SK-MEL-5 (cell line): ENCODE data around the gene MANEA. TPM values are rescaled to one million over a fixed set of nuclear protein-coding genes. Genes with fewer than 3 reads are reported as not detected.
"Not testable (repeated sequence)": the region's sequence is repeated elsewhere in the genome, so short reads cannot be mapped to it uniquely, and the experiment has no call there.

Experiments
- DNase-seq: peaks from one replicate; pipeline ENCODE4 v3.0.0-alpha.2; 2016; ENCODE audit warnings: low read depth, low spot score
- in situ Hi-C: cut with HindIII; loops from 2 replicates; pipeline ENCODE4 v1.10.0; 2016; ENCODE audit warnings: low sequenced_read_pairs, high pct_unique_total_duplicates, low pct_unique_long_range_greater_than_20kb
- polyA plus RNA-seq, 2 experiments: library from polyadenylated mRNA; depleted of rRNA; stranded (reverse); fragments of >200 nt; gene quantifications; 2 replicates each; pipeline ENCODE4 v1.2.3, GENCODE V29; 2015
- total RNA-seq: library from RNA; depleted of rRNA; stranded (reverse); fragments of >200 nt; shearing (Covaris generic); gene quantifications from 2 replicates; pipeline ENCODE4 v1.2.3, GENCODE V29; 2014; rRNA removed

Gene MANEA
- total RNA-seq: 10.6 TPM in 2 replicates
- 7.2 and 10.4 TPM in 2 replicates for polyA plus RNA-seq (2015; cell fraction: cytosol; rRNA removed)
- 6.2 and 7.3 TPM in 2 replicates for polyA plus RNA-seq (2015; cell fraction: nucleus; rRNA removed)

GRCh38 chr6:95577304-95578105 lies at the start of gene MANEA:
TSS of gene MANEA (plus strand) at chr6:95577535. CDS start at chr6:95586440, 8,905 bp downstream.
- DNase-seq: peak; percentile 76
- in situ Hi-C loops: no loop called here

- in situ Hi-C loops: no loop called here
- DNase-seq: no peak
These were observed 47.6 kb upstream of the MANEA start for GRCh38 chr6:95529762-95530161.

- no peak for DNase-seq
- in situ Hi-C loops: no loop called here
These were observed 47.0 kb upstream of the MANEA start for GRCh38 chr6:95530176-95530819.

GRCh38 chr6:95543798-95544197 lies 33.5 kb upstream of the MANEA start:
- in situ Hi-C loops: no loop called here
- peak; percentile 14 for DNase-seq

GRCh38 chr6:95544517-95545225 lies 32.7 kb upstream of the MANEA start:
- in situ Hi-C loops: no loop called here
- DNase-seq: no peak

- DNase-seq: no peak
- in situ Hi-C loops: no loop called here
These were observed 32.1 kb upstream of the MANEA start for GRCh38 chr6:95545226-95545625.

- DNase-seq: no peak
- in situ Hi-C loops: no loop called here
These were observed 31.6 kb upstream of the MANEA start for GRCh38 chr6:95545686-95546085.

- DNase-seq: no peak
- in situ Hi-C loops: no loop called here
These were observed 31.2 kb upstream of the MANEA start for GRCh38 chr6:95546148-95546547.

GRCh38 chr6:95547043-95547442 lies 30.3 kb upstream of the MANEA start:
- no peak for DNase-seq
- in situ Hi-C loops: no loop called here

GRCh38 chr6:95548188-95548786 lies 29.0 kb upstream of the MANEA start:
- DNase-seq: no peak
- in situ Hi-C loops: no loop called here

- in situ Hi-C loops: no loop called here
- DNase-seq: no peak
These were observed 25.5 kb upstream of the MANEA start for GRCh38 chr6:95551678-95552324.

GRCh38 chr6:95553880-95554279 lies 23.5 kb upstream of the MANEA start:
- in situ Hi-C loops: no loop called here

GRCh38 chr6:95560956-95561355 lies 16.4 kb upstream of the MANEA start:
- DNase-seq, in situ Hi-C loops: not testable (repeated sequence)

More at GRCh38 chr6:95553880-95554279, 23.5 kb upstream of the MANEA start:
- DNase-seq: no peak

GRCh38 chr6:95569560-95569959 lies 7.8 kb upstream of the MANEA start:
- in situ Hi-C loops: no loop called here
- DNase-seq: no peak

GRCh38 chr6:95572098-95572497 lies 5.2 kb upstream of the MANEA start:
- peak; percentile 0 for DNase-seq
- in situ Hi-C loops: no loop called here

- in situ Hi-C loops: no loop called here
- DNase-seq: no peak
These were observed 2.5 kb upstream of the MANEA start for GRCh38 chr6:95574811-95575210.

- in situ Hi-C loops: no loop called here
These were observed 927 bp upstream of the MANEA start for GRCh38 chr6:95576218-95576997.

More at GRCh38 chr6:95576218-95576997, 927 bp upstream of the MANEA start:
- DNase-seq: peak; percentile 21
